ENCODE results near the gene ACRBP. TPM values are rescaled to one million over a fixed set of nuclear protein-coding genes. Genes with fewer than 3 reads are reported as not detected.
A peak's percentile ranks its signal among the peaks of the same experiment; 100 is the strongest.

ACRBP gene
- total RNA-seq, 1 donor from 2014 or later = 19.3 TPM

DNA sequence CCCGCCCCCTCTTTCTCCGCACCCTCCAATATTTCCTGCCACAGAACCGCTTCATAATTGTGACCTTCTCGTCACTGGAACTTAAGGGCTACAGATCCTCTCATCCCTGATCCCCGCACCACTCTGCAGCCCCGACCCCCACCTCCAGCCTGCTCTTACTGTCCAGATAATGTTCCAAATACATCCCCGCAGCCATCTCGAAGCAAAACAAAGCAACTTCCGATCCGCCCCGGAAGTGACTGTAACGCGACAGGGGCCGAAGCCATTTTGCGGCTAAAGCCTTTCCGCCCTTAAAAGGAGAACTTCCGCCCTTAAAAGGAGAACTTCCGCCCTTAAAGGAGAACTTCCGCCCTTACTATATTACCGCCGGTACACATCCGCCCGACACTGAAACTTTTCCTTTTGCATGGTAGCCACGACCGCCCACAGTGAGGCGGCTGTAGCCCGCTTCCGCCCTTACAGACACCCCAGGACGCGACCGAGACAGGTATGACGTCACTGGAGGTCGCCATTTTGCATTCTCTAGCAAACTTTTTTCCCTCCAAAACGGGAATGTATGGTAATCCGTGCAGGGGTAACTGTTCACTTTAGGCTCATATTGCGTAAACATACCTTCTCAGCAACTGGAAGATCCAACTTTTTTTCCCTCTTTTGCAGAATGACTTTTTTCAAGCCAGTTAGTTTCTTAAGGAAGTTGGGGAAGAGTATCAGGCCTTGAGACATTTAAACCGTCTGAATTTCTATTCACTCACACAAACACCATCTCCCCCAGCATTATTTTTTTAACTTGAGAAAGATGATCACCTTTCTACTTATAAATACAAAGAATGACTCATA, 15.9 kb upstream of the ACRBP start, which contains the start of gene ING4:
Gene ING4 (minus strand): TSS at position 214 of the 837 bp plus-strand sequence. CDS start 18 bp downstream, at position 196.
- TF ChIP-seq, protein P1, sequence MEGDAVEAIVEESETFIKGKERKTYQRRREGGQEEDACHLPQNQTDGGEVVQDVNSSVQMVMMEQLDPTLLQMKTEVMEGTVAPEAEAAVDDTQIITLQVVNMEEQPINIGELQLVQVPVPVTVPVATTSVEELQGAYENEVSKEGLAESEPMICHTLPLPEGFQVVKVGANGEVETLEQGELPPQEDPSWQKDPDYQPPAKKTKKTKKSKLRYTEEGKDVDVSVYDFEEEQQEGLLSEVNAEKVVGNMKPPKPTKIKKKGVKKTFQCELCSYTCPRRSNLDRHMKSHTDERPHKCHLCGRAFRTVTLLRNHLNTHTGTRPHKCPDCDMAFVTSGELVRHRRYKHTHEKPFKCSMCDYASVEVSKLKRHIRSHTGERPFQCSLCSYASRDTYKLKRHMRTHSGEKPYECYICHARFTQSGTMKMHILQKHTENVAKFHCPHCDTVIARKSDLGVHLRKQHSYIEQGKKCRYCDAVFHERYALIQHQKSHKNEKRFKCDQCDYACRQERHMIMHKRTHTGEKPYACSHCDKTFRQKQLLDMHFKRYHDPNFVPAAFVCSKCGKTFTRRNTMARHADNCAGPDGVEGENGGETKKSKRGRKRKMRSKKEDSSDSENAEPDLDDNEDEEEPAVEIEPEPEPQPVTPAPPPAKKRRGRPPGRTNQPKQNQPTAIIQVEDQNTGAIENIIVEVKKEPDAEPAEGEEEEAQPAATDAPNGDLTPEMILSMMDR (IDR thresholded peaks at IDR 0.05; ENCODE audit: unreplicated experiment) = no peak
- Mint-ChIP-seq H3K36me3 (ENCODE audit: low read depth, unreplicated experiment) (peaks cover 20% of the 10 kb centered on the region), H3K4me1 (ENCODE audit: unreplicated experiment) (peaks cover 18% of the 10 kb centered on the region), H3K27ac (ENCODE audit: unreplicated experiment) (peak within 1 kb of the TSS; percentile 100), H3K27me3 (ENCODE audit: unreplicated experiment) (peaks cover 14% of the 10 kb centered on the region), H3K4me3 (ENCODE audit: unreplicated experiment) (peak within 1 kb of the TSS; percentile 98), H3K9me3 (ENCODE audit: unreplicated experiment) (no peaks in the 10 kb centered on the region)
- peak; percentile 88 for DNase-seq (ENCODE audit: low spot score)

DNA sequence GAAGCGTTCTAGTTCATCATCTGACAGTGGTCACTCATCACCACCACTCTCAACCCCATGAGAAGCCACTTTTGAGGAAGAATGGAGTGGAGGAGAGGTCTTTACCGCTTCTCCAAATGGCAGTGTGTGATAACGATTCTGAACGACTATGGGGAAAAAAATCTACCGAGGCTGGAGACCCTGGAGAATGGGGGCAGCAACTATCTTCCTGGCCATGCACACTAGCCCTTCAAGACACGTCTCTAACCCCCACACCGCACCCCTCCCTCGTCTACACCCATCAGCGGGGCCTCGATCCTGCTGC, 15.3 kb upstream of the ACRBP start:
- H3K9me3 Mint-ChIP-seq (ENCODE audit: unreplicated experiment) = no peaks in the 10 kb centered on the region
- DNase-seq (ENCODE audit: low spot score) = no peak
- peak overlapping the region; percentile 100 for H3K27ac Mint-ChIP-seq (ENCODE audit: unreplicated experiment)
- peak overlapping the region; percentile 98 for H3K4me3 Mint-ChIP-seq (ENCODE audit: unreplicated experiment)
- H3K4me1 Mint-ChIP-seq (ENCODE audit: unreplicated experiment) = peaks cover 18% of the 10 kb centered on the region
- H3K27me3 Mint-ChIP-seq (ENCODE audit: unreplicated experiment) = peaks cover 14% of the 10 kb centered on the region
- H3K36me3 Mint-ChIP-seq (ENCODE audit: low read depth, unreplicated experiment) = peaks cover 15% of the 10 kb centered on the region
- TF ChIP-seq, protein P1 (IDR thresholded peaks at IDR 0.05; ENCODE audit: unreplicated experiment) = no peak

DNA sequence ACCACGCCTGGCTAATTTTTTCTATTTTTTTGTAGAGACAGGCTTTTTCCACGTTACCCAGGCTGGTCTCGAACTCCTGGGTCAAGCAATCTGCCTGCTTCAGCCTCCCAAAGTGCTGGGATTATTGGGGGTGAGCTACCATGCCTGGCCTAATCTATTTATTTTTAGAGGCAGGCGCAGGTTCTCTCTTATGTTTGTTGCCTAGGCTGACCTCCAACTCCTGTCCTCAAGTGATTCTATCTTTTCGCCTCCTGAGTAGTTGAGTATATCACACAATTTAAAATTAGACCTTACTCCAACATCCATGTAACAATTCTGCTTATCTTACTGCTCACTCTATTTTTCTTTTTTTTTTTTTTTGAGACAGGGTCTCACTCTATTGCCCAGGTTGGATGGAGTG, 6.8 kb upstream of the ACRBP start:
- peaks cover 25% of the 10 kb centered on the region for H3K4me1 Mint-ChIP-seq (ENCODE audit: unreplicated experiment)
- H3K9me3 Mint-ChIP-seq (ENCODE audit: unreplicated experiment) = no peaks in the 10 kb centered on the region
- TF ChIP-seq, protein P1 (IDR thresholded peaks at IDR 0.05; ENCODE audit: unreplicated experiment) = no peak
- H3K4me3 Mint-ChIP-seq (ENCODE audit: unreplicated experiment) = no peak overlapping the region
- no peak overlapping the region for H3K27ac Mint-ChIP-seq (ENCODE audit: unreplicated experiment)
- peaks cover 7% of the 10 kb centered on the region for H3K27me3 Mint-ChIP-seq (ENCODE audit: unreplicated experiment)
- peaks cover 23% of the 10 kb centered on the region for H3K36me3 Mint-ChIP-seq (ENCODE audit: low read depth, unreplicated experiment)
- DNase-seq (ENCODE audit: low spot score) = no peak

DNA sequence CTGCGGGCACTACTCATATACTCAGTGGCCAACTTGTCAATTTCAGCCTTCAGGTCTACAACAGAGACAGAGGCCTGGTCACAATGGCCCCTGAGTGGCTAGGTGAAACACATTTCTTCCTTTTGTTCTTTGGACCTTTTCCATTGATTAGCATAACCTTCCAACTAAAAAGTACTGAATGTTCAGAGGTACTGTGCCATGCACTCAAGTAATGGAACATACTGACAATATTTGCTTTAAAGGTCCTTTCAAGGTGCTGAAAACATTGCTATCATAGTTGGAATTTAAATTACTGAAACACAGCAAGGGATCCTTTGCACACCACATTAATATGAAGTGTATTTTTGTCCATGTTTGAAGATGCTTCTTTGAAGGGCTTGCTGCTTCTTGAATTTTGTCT, 6.1 kb upstream of the ACRBP start:
- peaks cover 6% of the 10 kb centered on the region for H3K27me3 Mint-ChIP-seq (ENCODE audit: unreplicated experiment)
- H3K4me1 Mint-ChIP-seq (ENCODE audit: unreplicated experiment) = peaks cover 25% of the 10 kb centered on the region
- peaks cover 18% of the 10 kb centered on the region for H3K36me3 Mint-ChIP-seq (ENCODE audit: low read depth, unreplicated experiment)
- H3K4me3 Mint-ChIP-seq (ENCODE audit: unreplicated experiment) = no peak overlapping the region
- H3K9me3 Mint-ChIP-seq (ENCODE audit: unreplicated experiment) = no peaks in the 10 kb centered on the region
- TF ChIP-seq, protein P1 (IDR thresholded peaks at IDR 0.05; ENCODE audit: unreplicated experiment) = no peak
- H3K27ac Mint-ChIP-seq (ENCODE audit: unreplicated experiment) = peak overlapping the region; percentile 9
- no peak for DNase-seq (ENCODE audit: low spot score)

DNA sequence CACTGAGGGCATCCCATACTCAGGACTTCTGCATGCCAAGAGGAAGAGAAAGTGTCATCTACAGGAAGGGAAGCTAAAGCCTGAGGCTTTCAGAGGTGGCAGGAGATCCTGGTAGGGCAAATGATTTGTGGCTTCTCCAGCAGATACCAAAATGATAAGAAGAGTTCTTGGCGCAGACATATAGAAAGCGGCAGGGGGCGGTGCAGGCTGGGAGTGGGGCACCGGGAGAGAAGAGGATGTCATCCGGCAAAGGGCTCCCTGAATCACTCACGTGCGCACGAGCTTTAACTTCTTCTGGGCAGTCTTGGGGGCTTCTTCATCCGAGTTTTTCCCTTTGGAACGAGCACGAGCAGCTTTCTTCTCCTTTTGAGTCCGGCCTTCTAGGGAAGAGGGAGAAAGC, 5.2 kb upstream of the ACRBP start:
- no peak for DNase-seq (ENCODE audit: low spot score)
- Mint-ChIP-seq H3K4me1 (ENCODE audit: unreplicated experiment) (peaks cover 25% of the 10 kb centered on the region), H3K27ac (ENCODE audit: unreplicated experiment) (peak overlapping the region; percentile 86), H3K36me3 (ENCODE audit: low read depth, unreplicated experiment) (peaks cover 23% of the 10 kb centered on the region), H3K9me3 (ENCODE audit: unreplicated experiment) (no peaks in the 10 kb centered on the region), H3K4me3 (ENCODE audit: unreplicated experiment) (peak overlapping the region; percentile 44), H3K27me3 (ENCODE audit: unreplicated experiment) (peaks cover 4% of the 10 kb centered on the region)
- TF ChIP-seq, protein P1 (IDR thresholded peaks at IDR 0.05; ENCODE audit: unreplicated experiment) = no peak
